ENCODE results near the gene REEP2.

DNA sequence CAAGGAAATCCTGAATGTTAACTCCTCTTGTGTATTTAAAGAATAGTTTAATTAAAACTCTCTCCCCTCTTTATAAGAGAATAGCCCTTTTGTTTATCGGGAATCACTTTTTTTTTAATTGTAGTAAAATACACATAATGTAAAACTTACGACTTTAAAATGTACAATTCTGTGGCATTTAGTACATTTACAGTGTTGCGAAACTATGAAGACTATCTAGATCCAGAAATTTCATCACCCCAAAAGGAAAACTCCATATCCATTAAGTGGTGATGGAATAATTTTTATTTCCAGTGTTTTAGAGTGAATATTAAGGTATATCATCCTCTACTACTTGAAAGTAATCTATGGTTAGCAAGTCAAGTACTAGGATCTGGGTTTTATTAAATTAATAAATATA is 49.5 kb upstream of the REEP2 start:
- TF ChIP-seq, protein P1, sequence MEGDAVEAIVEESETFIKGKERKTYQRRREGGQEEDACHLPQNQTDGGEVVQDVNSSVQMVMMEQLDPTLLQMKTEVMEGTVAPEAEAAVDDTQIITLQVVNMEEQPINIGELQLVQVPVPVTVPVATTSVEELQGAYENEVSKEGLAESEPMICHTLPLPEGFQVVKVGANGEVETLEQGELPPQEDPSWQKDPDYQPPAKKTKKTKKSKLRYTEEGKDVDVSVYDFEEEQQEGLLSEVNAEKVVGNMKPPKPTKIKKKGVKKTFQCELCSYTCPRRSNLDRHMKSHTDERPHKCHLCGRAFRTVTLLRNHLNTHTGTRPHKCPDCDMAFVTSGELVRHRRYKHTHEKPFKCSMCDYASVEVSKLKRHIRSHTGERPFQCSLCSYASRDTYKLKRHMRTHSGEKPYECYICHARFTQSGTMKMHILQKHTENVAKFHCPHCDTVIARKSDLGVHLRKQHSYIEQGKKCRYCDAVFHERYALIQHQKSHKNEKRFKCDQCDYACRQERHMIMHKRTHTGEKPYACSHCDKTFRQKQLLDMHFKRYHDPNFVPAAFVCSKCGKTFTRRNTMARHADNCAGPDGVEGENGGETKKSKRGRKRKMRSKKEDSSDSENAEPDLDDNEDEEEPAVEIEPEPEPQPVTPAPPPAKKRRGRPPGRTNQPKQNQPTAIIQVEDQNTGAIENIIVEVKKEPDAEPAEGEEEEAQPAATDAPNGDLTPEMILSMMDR (IDR thresholded peaks at IDR 0.05) = no peak
- no peak for TF ChIP-seq EZH2 (IDR thresholded peaks at IDR 0.05)
- no peak for TF ChIP-seq EZH2phosphoT487 (IDR thresholded peaks at IDR 0.05)

Measured in neural progenitor cell (in vitro differentiated cells).